T-cell (primary cell): ENCODE results near the gene LGALS9B. TPM values are rescaled to one million over a fixed set of nuclear protein-coding genes. Genes with fewer than 3 reads are reported as not detected.
"Not testable (repeated sequence)": the region's sequence is repeated elsewhere in the genome, so short reads cannot be mapped to it uniquely, and the experiment has no call there.

Source experiments
- ATAC-seq, 4 experiments: fragments of 200-7000 bp in 3 of 4; fragments of 150-1000 bp in 1 of 4; cut with Tn5 transposase; replicated peaks in 1 of 4; 1 replicate in 3 of 4; 2 replicates in 1 of 4; pipeline ENCODE4 v1.10.0; 2021; ENCODE audit warnings: moderate library complexity in 3 of 4, mild to moderate bottlenecking in 2 of 4, moderate number of reproducible peaks in 1 of 4
- CTCF ChIA-PET, 2 donors: fragments of 300-600 bp; sonication (Branson Sonifier 250); formaldehyde crosslinking; loops; one replicate each; lab custom pipeline; 2022; ENCODE audit warnings: antibody characterized with exemption in 2 of 2; lab: Charles Lee
- POLR2A ChIA-PET, 2 donors: fragments of 300-600 bp; sonication (Branson Sonifier 250); formaldehyde crosslinking; loops; one replicate each; lab custom pipeline; 2022; ENCODE audit warnings: antibody characterized with exemption in 2 of 2; lab: Charles Lee
- DNase-seq, 35 experiments: peaks; one replicate each; pipeline versions ENCODE4 v3.0.0 to v3.0.0-alpha.2; 2013 to 2023
- H3K27ac ChIP-seq: one replicate; pipeline ENCODE4 v1.5.1; 2013; ENCODE audit warnings: low read length
- H3K27me3 ChIP-seq, 2 experiments: replicated peaks in 1 of 2; 1 replicate in 1 of 2; 2 replicates in 1 of 2; pipeline versions ENCODE4 v1.6.1 to v1.7.0; 2013; ENCODE audit warnings: low read length in 1 of 2, mixed read lengths in 1 of 2; ENCODE audit not compliant: control insufficient read depth in 2 of 2, insufficient read depth in 2 of 2; ENCODE audit errors: extremely low read depth in 1 of 2
- H3K36me3 ChIP-seq, 2 donors: 1 replicate in 1 of 2; 2 replicates in 1 of 2; pipeline versions ENCODE4 v1.6.1 to v1.7.0; 2013; ENCODE audit warnings: low read length in 1 of 2; ENCODE audit not compliant: control insufficient read depth in 2 of 2, insufficient read depth in 1 of 2; ENCODE audit errors: extremely low read depth in 1 of 2
- H3K4me1 ChIP-seq, 2 experiments: 1 replicate in 1 of 2; 2 replicates in 1 of 2; pipeline versions ENCODE4 v1.6.1 to v1.7.0; 2013; ENCODE audit warnings: low read length in 2 of 2, mixed read lengths in 1 of 2; ENCODE audit not compliant: insufficient read depth in 2 of 2, control insufficient read depth in 1 of 2; ENCODE audit errors: extremely low read depth in 1 of 2
- H3K4me3 ChIP-seq, 2 donors: 1 replicate in 1 of 2; 2 replicates in 1 of 2; pipeline versions ENCODE4 v1.5.1 to v1.7.0; 2013; ENCODE audit warnings: mild to moderate bottlenecking in 2 of 2, low read length in 1 of 2, moderate library complexity in 1 of 2; ENCODE audit not compliant: control insufficient read depth in 1 of 2; ENCODE audit errors: extremely low read depth in 1 of 2
- H3K9me3 ChIP-seq: 2 replicates; pipeline ENCODE4 v1.7.0; 2013
- H3K27ac Mint-ChIP-seq, 2 donors: one replicate each; pipeline ENCODE4 v1.8.0; 2020 to 2021; ENCODE audit warnings: mild to moderate bottlenecking in 2 of 2, mixed read lengths in 2 of 2
- H3K27me3 Mint-ChIP-seq, 2 donors: one replicate each; pipeline ENCODE4 v1.8.0; 2021 to 2022; ENCODE audit warnings: mixed read lengths in 2 of 2
- H3K36me3 Mint-ChIP-seq: one replicate; pipeline ENCODE4 v1.8.0; 2021; ENCODE audit warnings: mixed read lengths
- H3K4me1 Mint-ChIP-seq, 3 donors: one replicate each; pipeline ENCODE4 v1.8.0; 2020 to 2022; ENCODE audit warnings: mixed read lengths in 3 of 3, mild to moderate bottlenecking in 1 of 3
- H3K4me3 Mint-ChIP-seq, 3 donors: one replicate each; pipeline ENCODE4 v1.8.0; 2020 to 2022; ENCODE audit warnings: mild to moderate bottlenecking in 3 of 3, mixed read lengths in 3 of 3, moderate library complexity in 3 of 3
- H3K9me3 Mint-ChIP-seq, 3 donors: one replicate each; pipeline ENCODE4 v1.8.0; 2020 to 2022; ENCODE audit warnings: mixed read lengths in 3 of 3
- WGBS: methylation state at CpG from one replicate; pipeline ENCODE4 v1.1.5; 2013; ENCODE audit warnings: missing lambda C conversion rate; ENCODE audit not compliant: insufficient coverage; 5-methylcytosine and 5-hydroxymethylcytosine counted together
- total RNA-seq, 35 experiments: library from RNA in 6 of 35; stranded (reverse) in 6 of 35; fragments of 120-200 nt in 1 of 35; gene quantifications; one replicate each; pipeline versions ENCODE4 v1.2.1 to v1.2.4 and lab custom pipeline; 2013 to 2026

The LGALS9B gene
- total RNA-seq, 5 donors from 2014 or later (not counting 1 experiment from before 2014, with no cell fraction given) = 0.30 to 0.60 (median 0.35) TPM; not detected in 2

DNA sequence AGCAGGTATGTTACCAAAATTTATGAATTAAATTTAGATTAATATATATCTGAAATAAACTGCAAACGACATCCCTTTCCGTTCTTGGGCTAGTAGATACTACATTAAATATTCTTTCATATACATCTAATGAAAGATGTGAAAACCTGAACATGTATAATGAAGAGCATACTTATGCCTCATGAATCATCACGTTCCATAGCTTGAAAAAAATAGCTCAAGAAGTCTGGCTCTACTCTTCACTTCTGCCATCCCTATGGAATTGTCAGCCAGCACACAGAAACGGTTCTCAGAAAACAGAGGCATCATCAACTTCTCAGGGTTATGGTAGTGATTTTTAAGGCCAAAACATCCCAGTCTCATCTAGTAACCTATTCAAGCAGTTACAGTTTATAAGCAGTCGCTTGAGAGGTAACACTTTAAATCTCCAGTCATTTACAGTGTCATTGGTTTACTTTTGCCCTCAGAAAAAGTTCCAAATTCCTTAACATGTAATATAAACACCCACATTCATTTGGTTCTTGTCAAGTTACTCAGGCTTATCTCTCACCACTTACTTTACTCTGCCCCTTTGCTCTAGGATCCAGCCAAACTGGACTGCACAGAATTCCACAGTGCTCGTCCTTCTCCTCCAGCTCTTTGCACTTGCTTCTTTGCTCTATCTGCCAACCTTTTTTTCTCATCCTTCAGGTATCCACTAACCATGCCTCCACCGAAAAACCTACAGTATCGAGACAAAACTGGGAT is 66.6 kb downstream of the LGALS9B start:
- H3K9me3 Mint-ChIP-seq, H3K4me3 Mint-ChIP-seq, H3K4me1 ChIP-seq, CTCF ChIA-PET, H3K27ac Mint-ChIP-seq, H3K4me3 ChIP-seq, POLR2A ChIA-PET, H3K27me3 Mint-ChIP-seq, H3K27me3 ChIP-seq, H3K27ac ChIP-seq, H3K4me1 Mint-ChIP-seq, H3K36me3 ChIP-seq, DNase-seq, ATAC-seq, H3K36me3 Mint-ChIP-seq, H3K9me3 ChIP-seq: not testable (repeated sequence)
- WGBS = no CpG with 5 or more reads among the region's 8 CpGs

Other genes with a start within 250 kb of the LGALS9B start
- not detected for gene CDRT15L2, start 112.2 kb upstream of the LGALS9B start, total RNA-seq